ENCODE results near the gene MEX3B. TPM values are rescaled to one million over a fixed set of nuclear protein-coding genes. Genes with fewer than 3 reads are reported as not detected.

MEX3B gene
- total and polyA plus RNA-seq, 9 of the 15 experiments (the other 6 are each of a cell fraction or from before 2014, with no cell fraction given): 0.94 to 12.8 (median 3.6) TPM

DNA sequence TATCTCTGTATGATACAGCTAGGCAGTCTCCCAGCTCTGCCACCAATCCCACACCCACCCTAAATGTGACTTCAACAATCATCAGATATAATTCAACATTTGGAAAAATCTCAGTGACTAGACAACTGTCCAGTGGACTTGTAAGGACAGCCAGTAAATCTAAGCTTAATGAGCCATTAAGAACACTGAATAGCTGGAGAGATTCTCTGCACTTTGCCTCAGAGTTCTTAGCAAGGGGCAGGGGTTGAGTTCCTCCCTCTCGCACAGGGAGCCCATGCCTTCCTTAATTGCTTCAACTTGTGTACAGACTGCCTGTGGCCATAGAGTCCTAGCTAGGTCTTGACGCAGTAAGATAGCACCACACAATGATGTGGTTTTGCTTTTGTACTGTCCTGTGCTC, 15.6 kb downstream of the MEX3B start:
- no peak for ATAC-seq
- 19% methylated on average over 2 of the region's 2 CpGs for WGBS (ENCODE audit: insufficient coverage, low coverage, missing lambda C conversion rate)

More for the DNA sequence above, 15.6 kb downstream of the MEX3B start:
- Histone ChIP-seq H3K27ac (ENCODE audit: extremely low read depth, low read depth, low read length) (no peak overlapping the region), H3K9me3 (replicated peaks; ENCODE audit: control insufficient read depth, insufficient read depth, low read depth, low read length) (no peaks in the 10 kb centered on the region), H3K9me1 (ENCODE audit: control insufficient read depth, insufficient read depth, low read length) (no peaks in the 10 kb centered on the region), H3K4me1 (replicated peaks in 1 of 2; ENCODE audit: control insufficient read depth in 2 of 2, insufficient read depth in 2 of 2, low read length in 2 of 2) (0 out of 5 replicates have a peak, but pooled peaks cover 0 to 3% of the 10 kb centered on the region in 2 experiments), H3K27me3 (ENCODE audit: control insufficient read depth in 2 of 2, insufficient read depth in 2 of 2, low read length in 2 of 2) (no peaks in the 10 kb centered on the region), H3K4me3 (no peak overlapping the region), H3K79me2 (ENCODE audit: control insufficient read depth, insufficient read depth, low read length) (no peaks in the 10 kb centered on the region), H2AFZ (ENCODE audit: low read depth, low read length) (no peak overlapping the region), H3K36me3 (ENCODE audit: control insufficient read depth, insufficient read depth, low read length) (no peaks in the 10 kb centered on the region), H4K20me1 (replicated peaks; ENCODE audit: control insufficient read depth, insufficient read depth, low read length) (no peaks in the 10 kb centered on the region), H3K4me2 (ENCODE audit: insufficient read depth, low read length) (no peak overlapping the region), H3K9ac (ENCODE audit: insufficient read depth in 1 of 2, low read depth in 2 of 2, low read length in 2 of 2) (no peak overlapping the region)
- TF ChIP-seq ZNF79 (CRISPR knock-in tag; IDR thresholded peaks at IDR 0.05; ENCODE audit: low read depth) (no peak), RFX7 (CRISPR knock-in tag; IDR thresholded peaks at IDR 0.05) (no peak), ZNF232 (CRISPR knock-in tag; IDR thresholded peaks at IDR 0.05) (no peak), ZNF766 (CRISPR knock-in tag; conservative IDR thresholded peaks at IDR 0.05) (no peak), NUFIP1 (IDR thresholded peaks at IDR 0.05; ENCODE audit: partially characterized antibody) (no peak), MBD2 (IDR thresholded peaks at IDR 0.05; ENCODE audit: borderline replicate concordance, low read depth) (no peak), SLC30A9 (CRISPR knock-in tag; IDR thresholded peaks at IDR 0.05) (no peak), PTRF (tag; IDR thresholded peaks at IDR 0.05) (no peak), TAF9B (IDR thresholded peaks at IDR 0.05; ENCODE audit: partially characterized antibody) (no peak), PRMT5 (CRISPR knock-in tag; IDR thresholded peaks at IDR 0.05) (no peak), ZKSCAN1 (IDR thresholded peaks at IDR 0.05; ENCODE audit: low read depth, low read length) (no peak), CHD2 (IDR thresholded peaks at IDR 0.05; ENCODE audit: low read depth, low read length) (no peak), ELF1 (tag; IDR thresholded peaks at IDR 0.05) (no peak), ASH1L (IDR thresholded peaks at IDR 0.05; ENCODE audit: borderline replicate concordance, low read depth, partially characterized antibody) (no peak), HLTF (IDR thresholded peaks at IDR 0.05) (no peak), MXI1 (IDR thresholded peaks at IDR 0.05; ENCODE audit: low read depth, low read length) (no peak), RB1 (IDR thresholded peaks at IDR 0.05; ENCODE audit: low read depth) (no peak)
- TF ChIP-seq, protein P1, sequence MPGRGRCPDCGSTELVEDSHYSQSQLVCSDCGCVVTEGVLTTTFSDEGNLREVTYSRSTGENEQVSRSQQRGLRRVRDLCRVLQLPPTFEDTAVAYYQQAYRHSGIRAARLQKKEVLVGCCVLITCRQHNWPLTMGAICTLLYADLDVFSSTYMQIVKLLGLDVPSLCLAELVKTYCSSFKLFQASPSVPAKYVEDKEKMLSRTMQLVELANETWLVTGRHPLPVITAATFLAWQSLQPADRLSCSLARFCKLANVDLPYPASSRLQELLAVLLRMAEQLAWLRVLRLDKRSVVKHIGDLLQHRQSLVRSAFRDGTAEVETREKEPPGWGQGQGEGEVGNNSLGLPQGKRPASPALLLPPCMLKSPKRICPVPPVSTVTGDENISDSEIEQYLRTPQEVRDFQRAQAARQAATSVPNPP (IDR thresholded peaks at IDR 0.05; ENCODE audit: borderline replicate concordance, insufficient read depth, insufficient read length): no peak
- TF ChIP-seq, protein P2, sequence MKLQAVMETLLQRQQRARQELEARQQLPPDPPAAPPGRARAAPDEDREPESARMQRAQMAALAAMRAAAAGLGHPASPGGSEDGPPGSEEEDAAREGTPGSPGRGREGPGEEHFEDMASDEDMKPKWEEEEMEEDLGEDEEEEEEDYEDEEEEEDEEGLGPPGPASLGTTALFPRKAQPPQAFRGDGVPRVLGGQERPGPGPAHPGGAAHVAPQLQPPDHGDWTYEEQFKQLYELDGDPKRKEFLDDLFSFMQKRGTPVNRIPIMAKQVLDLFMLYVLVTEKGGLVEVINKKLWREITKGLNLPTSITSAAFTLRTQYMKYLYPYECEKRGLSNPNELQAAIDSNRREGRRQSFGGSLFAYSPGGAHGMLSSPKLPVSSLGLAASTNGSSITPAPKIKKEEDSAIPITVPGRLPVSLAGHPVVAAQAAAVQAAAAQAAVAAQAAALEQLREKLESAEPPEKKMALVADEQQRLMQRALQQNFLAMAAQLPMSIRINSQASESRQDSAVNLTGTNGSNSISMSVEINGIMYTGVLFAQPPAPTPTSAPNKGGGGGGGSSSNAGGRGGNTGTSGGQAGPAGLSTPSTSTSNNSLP (IDR thresholded peaks at IDR 0.05; ENCODE audit: borderline replicate concordance, low read depth, low read length): no peak
- TF ChIP-seq, protein P3, sequence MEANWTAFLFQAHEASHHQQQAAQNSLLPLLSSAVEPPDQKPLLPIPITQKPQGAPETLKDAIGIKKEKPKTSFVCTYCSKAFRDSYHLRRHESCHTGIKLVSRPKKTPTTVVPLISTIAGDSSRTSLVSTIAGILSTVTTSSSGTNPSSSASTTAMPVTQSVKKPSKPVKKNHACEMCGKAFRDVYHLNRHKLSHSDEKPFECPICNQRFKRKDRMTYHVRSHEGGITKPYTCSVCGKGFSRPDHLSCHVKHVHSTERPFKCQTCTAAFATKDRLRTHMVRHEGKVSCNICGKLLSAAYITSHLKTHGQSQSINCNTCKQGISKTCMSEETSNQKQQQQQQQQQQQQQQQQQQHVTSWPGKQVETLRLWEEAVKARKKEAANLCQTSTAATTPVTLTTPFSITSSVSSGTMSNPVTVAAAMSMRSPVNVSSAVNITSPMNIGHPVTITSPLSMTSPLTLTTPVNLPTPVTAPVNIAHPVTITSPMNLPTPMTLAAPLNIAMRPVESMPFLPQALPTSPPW (CRISPR knock-in tag; IDR thresholded peaks at IDR 0.05): no peak
- CTCF ChIA-PET (ENCODE audit: low intra/inter-chr PET ratio): no interaction called here
- intact Hi-C loops (cut with micrococcal nuclease): no loop called here
- no peak for FAIRE-seq
- BruUV-seq (replicated peaks): no TSS peak
- POLR2A ChIA-PET: interaction anchor here (1.2 kb wide), 1 partner anchor 17 kb away, joined by 5 read pairs; no protein-coding TSS in a partner anchor
- in situ Hi-C loops (cut with MboI): no loop called here
- no peak for DNase-seq (ENCODE audit: extremely low read depth in 1 of 4, low spot score in 3 of 4)
